NCI-H524 (cell line): ENCODE measurements around the gene C16orf92.

ENCODE experiments used
- DNase-seq, 2 experiments: peaks; one replicate each; lab custom pipeline; 2025; lab: John Stamatoyannopoulos, UW

C16orf92 gene

DNA sequence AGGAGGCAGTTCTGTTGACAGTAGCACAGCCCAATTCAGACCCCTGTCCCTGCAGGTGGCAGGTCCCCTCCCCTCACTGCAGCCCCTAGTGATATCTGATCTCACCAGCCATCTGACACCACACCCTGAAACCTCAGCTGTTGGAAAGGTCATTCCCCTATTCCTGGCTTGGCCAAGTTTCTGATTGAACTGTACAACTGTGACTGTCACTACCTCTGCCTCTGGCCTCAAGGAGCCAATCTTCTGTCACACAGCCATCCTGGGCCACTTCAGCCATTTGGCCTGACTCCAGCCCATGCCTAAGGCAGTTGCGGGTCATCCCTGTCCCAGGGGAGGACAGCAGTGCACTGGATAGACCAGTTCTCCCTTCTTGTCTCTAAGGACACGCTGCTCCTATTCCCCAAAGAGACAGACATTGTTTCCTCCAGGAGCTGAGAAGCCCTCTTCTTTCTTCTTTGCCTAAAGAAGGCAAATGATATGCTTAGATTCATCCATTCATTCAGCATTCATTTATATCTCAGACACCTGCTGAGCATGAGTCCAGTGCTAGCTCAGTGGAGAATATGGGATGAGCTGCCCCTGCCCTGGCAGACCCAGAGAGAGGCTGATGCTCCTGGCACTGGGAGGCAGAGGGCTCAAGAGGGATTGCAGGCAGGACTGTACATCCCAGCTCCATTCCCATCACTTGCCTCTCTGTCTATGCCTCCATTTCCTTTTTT is 38.0 kb downstream of the C16orf92 start:
- DNase-seq = peak; percentile 82 to 88

DNA sequence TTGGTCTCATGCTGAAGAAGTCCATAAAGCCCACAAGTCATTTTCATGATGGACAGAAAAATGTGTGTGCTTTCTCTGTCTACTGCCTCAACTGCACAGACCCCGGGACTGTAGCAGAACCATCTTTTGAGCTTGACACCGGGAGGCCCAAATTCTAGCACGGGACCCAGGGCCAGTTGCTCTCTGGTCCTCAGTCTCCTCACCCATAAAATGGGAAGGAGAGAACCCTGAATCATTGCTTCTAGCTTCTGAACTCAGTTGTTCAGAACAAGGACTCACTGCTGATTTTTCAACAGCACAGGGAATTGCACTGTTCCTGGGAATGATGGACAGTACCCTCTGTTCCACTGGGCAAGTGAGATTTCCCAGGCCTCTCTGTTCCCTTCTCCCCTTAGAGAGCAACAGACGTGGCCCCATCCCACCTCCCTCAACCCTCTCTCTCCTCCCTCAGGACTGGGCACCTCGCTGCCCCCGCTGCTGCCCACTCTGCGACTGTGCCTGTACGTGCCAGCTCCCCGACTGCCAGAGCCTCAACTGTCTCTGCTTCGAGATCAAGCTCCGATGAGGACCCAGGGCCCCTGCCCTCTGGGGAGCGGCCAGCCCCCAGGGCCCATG is 40.4 kb downstream of the C16orf92 start:
- DNase-seq = no peak

DNA sequence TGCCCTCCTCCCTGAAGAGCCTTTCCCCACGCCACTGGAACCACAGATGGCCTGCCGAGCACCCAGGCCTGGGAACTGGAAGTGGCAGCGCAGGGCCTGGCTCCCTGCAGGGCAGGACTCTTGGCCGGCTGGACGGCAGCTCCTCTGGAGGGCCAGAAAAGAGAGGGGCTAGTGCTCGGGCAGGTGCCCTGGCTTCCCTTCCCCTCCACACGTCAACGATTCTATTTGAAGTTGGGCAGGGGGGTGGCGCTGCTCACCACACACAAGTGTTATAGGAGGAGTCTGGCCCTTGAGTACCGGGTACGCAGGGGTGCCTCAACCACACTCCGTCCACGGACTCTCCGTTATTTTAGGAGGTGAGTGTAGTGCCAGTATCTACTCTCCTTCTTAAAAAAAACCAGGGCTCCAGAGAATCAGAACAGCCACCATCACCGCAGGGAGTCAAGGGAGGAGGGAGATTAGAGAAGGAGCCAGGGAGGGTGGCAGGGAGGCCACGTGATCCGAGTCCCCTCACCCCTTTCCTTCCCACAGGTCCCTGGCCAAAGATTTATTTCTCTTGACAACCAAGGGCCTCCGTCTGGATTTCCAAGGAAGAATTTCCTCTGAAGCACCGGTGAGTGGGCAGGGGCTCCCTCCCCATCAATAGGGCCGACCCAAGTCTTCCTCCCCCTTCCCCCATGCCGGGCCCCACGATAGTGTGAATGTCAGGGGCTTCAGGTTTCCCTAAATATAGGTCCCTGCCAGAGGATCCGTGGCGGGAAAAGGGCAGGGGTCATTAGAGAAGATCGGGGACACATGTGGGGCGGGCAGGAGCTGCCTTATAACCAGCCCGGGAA is 41.1 kb downstream of the C16orf92 start:
- DNase-seq = peak; percentile 62 to 91

DNA sequence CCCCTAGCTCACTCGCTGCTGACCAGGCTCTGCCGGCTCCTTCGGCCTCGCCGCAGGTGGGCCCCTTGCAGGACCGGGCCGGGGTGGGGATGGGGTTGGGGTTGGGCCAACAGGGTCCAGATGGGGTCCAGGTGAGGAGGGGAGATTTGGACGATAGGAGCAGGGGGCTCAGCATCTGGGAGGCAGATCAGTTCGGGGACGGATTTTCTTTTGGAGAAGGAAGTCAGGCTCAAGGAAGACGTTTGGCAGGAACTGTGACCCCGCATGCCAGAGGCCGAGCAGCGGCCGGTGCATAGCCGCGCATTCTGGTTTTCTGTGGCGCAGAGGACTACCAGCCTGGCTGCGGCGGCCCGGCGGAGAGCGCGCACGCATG is 41.7 kb downstream of the C16orf92 start:
- DNase-seq = peak in 1 of 2 experiments; percentile 73

DNA sequence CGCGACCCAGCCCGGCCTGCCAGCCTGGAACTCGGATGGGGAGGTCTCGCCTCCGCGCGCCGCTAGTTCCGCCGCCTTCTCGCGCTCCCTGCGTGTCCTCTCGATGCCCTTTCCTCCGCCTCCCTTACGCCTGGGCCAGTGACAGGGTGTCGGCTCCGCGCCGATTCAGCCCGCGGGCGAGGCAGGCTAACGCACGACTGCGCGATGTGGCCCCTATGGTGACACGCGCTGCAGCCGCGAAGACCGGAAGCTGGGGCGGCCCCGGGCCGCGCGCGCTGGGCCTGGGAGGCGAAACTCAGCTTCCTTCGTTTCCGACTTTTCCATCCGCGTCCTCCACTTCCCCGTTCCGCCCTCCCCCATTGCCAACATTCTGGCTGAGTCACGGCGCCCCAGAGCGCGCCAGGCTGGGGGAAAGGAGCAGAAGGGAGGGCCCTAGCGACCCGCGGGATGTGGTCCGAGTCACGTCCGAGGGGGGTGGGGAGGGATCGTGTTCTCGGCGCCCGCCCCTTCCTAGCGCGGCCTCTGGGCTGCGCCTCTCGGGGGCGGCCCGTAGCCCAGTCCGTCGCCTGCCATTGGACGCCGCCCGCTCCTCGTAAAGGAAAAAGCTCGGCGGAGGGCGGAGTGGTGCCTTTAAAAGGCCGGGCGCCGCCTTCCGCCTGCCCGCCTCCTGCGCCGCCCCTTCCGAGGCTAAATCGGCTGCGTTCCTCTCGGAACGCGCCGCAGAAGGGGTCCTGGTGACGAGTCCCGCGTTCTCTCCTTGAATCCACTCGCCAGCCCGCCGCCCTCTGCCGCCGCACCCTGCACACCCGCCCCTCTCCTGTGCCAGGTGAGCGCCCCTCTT is 42.3 kb downstream of the C16orf92 start, which contains the start of gene ALDOA:
Gene ALDOA, plus strand, starts transcription at position 659 of the 841 bp plus-strand sequence. CDS start 1,138 bp downstream, outside the sequence.
- peak; percentile 90 to 98 for DNase-seq

DNA sequence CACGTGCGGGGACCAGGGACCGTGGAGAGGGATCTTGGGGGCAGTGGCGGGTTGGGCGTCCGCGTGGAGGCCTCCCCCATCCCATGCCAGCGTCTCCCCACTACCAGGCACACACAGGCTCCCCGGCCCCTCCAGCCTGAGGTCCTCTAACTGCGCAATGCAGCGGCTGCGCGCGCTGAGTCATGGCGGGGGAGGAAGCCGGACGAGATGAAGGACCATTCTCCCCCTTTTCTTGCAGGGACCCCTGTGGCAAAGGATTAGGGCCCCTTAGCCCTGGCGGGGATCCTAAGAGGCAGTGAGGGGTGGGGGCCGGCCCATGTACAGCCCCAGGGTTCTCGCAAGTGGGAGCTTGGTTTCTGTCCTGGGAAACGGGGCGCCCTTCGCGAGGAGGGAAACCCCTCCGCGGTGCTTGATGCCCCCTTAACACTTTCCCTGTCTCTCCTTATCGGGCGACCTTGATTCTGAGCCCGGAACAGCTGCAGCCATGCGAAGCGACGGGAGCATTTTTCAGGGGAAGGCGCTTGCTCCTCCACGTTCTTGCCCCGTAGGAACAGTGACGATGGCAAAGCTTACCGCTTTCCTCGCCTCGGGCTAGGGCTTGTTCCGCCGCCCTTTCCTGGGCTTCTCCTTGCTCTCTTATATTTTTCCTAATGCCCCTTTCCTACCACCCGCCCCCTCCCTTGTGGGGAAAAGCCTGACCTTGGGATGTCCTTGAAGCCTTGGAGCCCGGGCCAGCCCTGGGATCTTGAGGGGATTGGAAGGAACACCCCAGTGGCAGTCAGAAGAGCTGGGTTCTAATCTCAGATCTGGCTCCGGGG is 43.2 kb downstream of the C16orf92 start:
- no peak for DNase-seq

DNA sequence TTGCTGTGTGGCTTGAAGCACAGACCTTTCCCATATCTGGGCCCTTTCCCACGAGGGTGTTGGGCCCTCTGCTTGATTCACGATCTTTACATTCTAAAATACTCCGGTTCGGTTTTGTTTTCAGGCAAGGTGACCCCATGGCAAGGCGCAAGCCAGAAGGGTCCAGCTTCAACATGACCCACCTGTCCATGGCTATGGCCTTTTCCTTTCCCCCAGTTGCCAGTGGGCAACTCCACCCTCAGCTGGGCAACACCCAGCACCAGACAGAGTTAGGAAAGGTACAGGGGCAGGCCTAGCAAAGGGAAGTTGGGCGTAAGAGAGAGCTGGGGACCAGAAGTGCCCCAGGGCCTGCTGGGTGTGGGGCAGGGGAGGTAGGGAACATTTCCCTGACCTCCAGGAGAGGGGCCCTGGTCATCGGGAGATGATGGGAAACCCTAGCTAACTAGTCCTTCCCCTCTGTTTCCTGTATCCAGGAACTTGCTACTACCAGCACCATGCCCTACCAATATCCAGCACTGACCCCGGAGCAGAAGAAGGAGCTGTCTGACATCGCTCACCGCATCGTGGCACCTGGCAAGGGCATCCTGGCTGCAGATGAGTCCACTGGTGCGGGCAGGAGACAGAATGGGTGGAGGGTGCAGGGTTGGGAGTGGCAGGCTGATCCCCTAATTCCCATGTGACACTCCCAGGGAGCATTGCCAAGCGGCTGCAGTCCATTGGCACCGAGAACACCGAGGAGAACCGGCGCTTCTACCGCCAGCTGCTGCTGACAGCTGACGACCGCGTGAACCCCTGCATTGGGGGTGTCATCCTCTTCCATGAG is 44.0 kb downstream of the C16orf92 start:
- no peak for DNase-seq

DNA sequence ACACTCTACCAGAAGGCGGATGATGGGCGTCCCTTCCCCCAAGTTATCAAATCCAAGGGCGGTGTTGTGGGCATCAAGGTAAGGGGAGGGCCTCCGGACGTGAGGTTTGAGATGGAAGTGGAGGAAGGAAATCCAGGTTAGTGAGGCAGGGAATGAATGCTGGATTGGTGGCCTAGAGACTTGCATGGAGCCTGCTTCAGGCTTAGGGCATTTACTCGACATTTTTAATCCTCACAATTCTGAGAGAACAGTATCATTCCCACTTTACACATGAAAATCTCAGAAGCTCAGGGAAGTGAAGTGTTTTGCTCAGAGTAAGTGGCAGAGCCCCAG is 44.6 kb downstream of the C16orf92 start:
- DNase-seq = no peak

DNA sequence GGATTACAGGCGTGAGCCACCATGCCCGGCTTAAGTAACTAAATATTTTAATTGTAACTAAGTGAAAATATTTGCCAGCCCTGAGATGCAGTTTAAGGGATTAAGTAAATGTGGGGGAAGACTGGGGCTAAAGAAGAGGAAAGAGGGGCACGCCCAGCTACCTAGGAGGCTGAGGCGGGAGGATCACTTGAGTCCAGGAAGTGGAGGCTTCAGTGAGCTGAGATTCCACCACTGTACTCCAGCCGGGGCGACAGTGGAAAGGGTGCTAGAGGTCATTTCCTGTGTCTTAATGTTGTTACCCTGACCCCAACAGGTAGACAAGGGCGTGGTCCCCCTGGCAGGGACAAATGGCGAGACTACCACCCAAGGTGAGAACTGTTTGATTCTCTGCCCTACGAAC is 45.3 kb downstream of the C16orf92 start:
- no peak for DNase-seq

DNA sequence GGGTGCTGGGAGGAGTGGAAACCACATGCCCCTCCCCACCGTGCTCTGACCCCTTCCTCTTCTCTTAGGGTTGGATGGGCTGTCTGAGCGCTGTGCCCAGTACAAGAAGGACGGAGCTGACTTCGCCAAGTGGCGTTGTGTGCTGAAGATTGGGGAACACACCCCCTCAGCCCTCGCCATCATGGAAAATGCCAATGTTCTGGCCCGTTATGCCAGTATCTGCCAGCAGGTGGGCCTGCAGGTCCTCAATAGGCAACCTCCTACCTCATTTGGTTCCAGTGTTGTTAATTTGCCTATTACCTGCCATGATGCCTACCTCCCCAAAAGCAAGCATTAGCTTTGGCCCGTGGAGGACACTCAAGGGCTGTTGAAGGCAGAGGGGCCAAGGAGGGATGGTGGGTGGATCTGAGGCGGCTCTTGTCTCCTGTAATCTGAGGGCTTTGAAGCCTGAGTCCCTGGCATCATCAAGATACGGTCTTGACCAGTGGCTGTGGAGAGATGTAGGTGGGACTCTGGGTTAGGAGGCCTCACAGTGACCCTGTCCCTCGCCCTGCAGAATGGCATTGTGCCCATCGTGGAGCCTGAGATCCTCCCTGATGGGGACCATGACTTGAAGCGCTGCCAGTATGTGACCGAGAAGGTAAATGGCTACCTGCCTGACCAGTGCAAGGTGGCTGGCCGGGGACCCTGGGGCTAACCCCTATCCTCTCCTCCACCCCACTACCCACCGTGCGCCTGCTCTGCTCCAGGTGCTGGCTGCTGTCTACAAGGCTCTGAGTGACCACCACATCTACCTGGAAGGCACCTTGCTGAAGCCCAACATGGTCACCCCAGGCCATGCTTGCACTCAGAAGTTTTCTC is 46.0 kb downstream of the C16orf92 start:
- DNase-seq = peak in 1 of 2 experiments; percentile 35

DNA sequence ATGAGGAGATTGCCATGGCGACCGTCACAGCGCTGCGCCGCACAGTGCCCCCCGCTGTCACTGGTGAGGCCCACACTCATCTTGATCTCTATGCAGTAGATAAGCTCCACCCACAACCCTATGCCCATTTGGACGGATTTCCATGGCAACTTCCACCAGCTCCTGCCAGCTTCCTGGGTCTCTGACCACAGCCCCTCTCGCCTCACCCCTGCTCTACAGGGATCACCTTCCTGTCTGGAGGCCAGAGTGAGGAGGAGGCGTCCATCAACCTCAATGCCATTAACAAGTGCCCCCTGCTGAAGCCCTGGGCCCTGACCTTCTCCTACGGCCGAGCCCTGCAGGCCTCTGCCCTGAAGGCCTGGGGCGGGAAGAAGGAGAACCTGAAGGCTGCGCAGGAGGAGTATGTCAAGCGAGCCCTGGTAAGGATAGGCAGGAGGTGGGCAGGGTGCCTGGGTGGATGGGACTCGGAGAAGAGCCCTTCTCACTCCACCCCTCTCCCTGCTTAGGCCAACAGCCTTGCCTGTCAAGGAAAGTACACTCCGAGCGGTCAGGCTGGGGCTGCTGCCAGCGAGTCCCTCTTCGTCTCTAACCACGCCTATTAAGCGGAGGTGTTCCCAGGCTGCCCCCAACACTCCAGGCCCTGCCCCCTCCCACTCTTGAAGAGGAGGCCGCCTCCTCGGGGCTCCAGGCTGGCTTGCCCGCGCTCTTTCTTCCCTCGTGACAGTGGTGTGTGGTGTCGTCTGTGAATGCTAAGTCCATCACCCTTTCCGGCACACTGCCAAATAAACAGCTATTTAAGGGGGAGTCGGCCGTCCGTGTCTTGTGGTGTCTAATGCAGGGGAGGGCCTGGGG is 46.8 kb downstream of the C16orf92 start:
- DNase-seq = no peak

DNA sequence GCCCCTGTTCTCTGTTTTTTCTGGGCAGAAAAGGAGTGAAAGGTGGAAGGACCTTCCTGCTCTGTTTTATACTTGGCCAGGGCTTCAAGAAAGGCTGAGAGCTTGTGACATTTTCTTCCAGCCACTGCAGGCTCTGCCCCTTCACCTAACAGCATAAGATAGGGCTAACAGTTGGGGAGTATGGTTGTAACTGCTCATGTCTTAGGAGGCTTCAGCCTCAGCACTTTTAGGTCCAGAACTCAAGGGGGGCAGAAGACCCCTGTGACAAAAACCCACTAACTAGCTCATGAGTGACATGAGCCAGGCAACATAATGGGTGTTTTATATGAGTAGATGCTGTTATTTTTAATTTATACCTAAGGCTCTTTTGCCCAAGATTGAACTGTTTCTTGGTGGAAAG is 47.5 kb downstream of the C16orf92 start:
- no peak for DNase-seq
